HG03457 (cell line): Measurements from ENCODE around the gene ZNF486.
A peak's percentile ranks its signal among the peaks of the same experiment; 100 is the strongest.
"Not testable (repeated sequence)": the region's sequence is repeated elsewhere in the genome, so short reads cannot be mapped to it uniquely, and the experiment has no call there.

ENCODE experiments used
- ATAC-seq: cut with Tn5 transposase; IDR thresholded peaks from one replicate; pipeline ENCODE4 v1.9.1; 2021; ENCODE audit warnings: moderate number of reproducible peaks; ENCODE audit not compliant: unreplicated experiment

The ZNF486 gene

DNA sequence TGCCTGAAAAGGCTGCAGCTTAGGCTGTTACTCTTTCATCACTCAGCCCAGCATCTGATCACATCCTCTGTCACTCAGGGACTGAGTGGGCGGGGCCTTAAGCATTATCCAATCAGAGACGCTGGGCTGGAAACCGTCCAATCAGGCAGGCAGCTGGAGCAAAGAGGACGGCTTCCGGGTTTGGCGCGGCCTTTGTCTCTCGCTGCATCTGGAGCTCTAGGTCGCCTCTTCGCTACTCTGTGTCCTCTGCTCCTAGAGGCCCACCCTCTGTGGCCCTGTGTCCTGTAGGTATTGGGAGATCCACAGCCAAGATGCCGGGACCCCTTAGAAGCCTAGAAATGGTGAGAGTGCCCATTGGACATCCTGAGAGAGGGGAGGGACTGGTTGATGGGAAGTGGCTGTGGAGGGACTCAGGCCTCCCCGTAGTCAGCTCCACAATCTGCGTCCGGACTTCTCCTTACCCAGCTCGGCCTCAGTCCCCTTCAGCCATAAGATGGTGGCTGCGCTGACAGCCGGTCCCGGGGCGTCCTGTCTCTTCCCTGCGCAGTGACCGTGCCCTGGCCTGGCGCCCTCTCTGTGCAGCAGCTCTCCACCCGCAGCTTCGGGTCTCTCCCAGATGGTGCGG is at the start of gene ZNF486:
Gene ZNF486, plus strand, starts transcription at position 195 of the 625 bp plus-strand sequence. Its CDS starts 117 bp downstream, at position 312.
- ATAC-seq: peak; percentile 90

DNA sequence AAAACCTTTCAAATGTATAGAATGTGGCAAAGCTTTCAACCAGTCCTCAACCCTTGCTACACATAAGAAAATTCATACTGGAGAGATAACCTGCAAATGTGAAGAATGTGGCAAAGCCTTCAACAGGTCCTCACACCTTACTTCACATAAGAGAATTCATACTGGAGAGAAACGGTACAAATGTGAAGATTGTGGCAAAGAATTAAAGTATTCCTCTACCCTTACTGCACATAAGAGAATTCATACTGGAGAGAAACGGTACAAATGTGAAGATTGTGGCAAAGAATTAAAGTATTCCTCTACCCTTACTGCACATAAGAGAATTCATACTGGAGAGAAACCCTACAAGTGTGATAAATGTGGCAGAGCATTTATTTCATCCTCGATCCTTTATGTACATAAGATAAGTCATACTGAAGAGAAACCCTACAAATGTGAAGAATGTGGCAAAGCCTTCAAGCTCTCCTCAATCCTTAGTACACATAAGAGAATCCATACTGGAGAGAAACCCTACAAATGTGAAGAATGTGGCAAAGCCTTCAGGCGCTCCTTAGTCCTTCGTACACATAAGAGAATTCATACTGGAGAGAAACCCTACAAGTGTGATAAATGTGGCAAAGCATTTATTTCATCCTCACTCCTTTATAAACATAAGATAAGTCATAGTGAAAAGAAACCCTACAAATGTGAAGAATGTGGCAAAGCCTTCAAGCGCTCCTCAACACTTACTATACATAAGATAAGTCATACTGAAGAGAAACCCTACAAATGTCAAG is 48.8 kb upstream of the ZNF486 start:
- not testable (repeated sequence) for ATAC-seq

GRCh38 chr19:20124879-20125278 is 42.1 kb upstream of the ZNF486 start:
- ATAC-seq: no peak

GRCh38 chr19:20132933-20133332 is 34.1 kb upstream of the ZNF486 start:
- ATAC-seq: not testable (repeated sequence)

DNA sequence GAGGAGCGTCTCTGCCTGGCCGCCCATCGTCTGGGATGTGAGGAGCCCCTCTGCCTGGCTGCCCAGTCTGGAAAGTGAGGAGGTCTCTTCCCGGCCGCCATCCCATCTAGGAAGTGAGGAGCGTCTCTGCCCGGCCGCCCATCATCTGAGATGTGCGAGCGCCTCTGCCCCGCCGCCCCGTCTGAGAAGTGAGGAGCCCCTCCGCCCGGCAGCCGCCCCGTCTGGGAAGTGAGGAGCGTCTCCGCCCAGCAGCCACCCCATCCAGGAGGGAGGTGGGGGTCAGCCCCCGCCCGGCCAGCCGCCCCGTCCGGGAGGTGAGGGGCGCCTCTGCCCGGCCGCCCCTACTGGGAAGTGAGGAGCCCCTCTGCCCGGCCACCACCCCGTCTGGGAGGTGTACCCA is 29.3 kb upstream of the ZNF486 start:
- not testable (repeated sequence) for ATAC-seq

GRCh38 chr19:20151617-20152145 is 15.3 kb upstream of the ZNF486 start:
- no peak for ATAC-seq

DNA sequence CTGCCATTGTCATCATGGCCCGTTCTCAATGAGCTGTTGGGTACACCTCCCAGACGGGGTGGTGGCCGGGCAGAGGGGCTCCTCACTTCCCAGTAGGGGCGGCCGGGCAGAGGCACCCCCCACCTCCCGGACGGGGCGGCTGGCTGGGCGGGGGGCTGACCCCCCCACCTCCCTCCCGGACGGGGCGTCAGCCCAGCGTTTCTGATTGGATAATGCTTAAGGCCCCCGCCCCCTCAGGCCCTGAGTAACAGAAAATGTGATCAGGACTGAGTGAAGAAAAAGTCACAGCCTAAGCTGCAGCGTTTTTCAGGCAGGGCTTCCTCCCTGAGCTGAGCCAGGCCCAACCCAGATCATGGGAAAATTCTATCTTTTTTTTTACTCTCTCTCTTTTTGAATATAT is 14.5 kb upstream of the ZNF486 start:
- not testable (repeated sequence) for ATAC-seq

GRCh38 chr19:20153281-20153680 is 13.7 kb upstream of the ZNF486 start:
- ATAC-seq: no peak

DNA sequence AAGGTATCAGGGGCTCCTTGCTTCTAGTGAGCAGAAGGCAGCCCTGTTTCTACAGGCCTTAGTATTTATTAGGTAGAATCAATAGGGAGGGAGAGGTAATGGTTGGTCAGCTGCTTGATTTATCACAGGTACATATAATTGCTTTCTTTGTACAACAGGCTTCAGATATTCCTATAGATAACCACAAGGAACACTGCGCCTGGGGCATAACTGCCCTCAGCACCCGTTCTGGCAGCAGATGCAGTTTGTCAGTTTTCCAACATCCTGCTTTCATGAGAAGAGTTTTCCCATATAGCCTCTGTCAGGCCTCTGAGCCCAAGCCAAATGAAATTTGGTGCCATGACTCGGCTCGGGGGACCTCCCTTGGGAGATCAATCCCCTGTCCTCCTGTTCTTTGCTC is 12.4 kb upstream of the ZNF486 start:
- no peak for ATAC-seq

DNA sequence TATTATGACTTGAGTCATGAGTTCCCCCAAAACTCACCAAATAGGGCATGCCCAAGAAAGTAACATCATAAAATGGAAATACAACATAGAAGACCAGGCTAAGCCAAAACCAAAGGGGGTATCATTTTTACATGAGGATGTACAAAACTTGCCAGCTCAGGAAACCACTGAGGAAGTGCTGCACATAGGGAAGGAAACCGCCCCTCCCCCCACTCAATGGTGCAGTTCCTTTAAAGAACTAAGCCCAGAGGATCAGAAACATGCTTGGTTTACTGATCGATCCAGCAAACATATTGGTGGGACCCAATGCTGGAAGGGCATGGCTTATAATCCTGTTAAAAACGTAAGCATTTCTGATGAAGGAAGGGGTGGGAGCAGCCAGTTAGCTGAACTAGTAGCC is 4.2 kb upstream of the ZNF486 start:
- no peak for ATAC-seq

DNA sequence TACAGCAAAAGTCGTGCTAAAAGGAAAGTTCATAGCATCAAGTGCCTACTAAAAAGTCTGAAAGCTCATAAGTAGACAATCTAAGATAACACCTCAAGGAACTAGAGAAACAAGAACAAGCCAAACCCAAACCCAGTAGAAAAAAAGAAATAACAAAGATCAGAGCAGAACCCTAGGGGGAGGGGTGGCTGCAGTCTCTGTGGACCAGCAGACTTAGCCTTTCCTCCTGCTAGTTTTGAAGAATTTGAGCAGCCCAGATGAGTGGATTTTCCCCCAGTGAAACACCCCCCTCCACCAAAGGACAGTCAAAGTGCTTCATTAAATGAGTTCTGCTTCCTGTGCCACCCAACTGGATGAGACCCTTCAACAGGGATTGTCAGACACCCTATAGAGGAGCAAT is 2.6 kb upstream of the ZNF486 start:
- ATAC-seq: no peak

- no peak for ATAC-seq
Observed at GRCh38 chr19:20165971-20166592, 932 bp upstream of the ZNF486 start.

DNA sequence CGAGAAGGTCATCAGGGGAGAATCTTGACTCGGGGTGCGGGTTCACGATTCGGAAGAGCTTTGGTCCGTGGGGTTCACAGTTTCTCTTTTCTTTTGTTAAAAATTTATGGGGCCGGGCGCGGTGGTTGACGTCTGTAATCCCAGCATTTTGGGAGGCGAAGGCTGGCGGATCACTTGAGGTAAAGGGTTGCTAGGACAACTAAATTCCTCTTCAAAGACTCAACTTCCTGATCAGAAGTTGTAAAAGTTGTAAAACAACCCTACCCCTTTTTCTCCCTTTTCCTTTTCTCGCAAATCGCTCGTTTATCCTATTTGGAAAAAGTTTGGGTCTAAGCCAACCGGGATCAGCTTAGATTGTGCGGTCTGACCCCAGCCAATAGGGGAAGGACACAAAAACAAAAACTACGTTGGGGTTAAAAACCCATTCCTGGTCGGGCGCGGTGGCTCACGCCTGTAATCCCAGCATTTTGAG is 673 bp downstream of the ZNF486 start:
- no peak for ATAC-seq

DNA sequence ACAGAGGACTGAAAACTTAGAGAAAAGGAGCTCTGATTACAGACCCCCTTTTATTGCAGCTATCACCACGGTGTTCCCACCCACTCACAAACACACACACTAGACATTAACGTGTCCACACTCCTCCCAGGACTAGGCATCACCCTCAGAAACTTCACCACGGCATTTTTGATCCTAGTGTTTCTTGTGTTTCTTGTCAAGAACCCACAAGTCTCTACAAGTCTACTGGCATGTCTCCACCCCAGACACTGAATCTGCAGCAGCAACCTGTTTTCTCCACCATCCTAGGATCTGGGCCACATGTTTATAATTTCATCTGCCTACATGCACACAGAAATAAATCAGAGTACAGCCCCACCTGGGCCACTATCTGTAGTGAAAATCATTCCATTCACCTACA is 4.3 kb downstream of the ZNF486 start:
- ATAC-seq: no peak

DNA sequence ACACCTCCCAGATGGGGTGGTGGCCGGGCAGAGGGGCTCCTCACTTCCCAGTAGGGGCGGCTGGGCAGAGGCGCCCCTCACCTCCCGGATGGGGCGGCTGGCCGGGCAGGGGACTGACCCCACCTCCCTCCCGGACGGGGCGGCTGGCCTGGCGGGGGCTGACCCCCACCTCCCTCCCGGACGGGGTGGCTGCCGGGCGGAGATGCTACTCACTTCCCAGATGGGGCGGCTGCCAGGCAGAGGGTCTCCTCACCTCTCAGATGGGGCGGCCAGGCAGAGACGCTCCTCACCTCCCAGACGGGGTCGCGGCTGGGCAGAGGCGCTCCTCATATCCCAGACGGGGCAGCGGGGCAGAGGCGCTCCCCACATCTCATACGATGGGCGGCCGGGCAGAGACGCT is 8.8 kb downstream of the ZNF486 start:
- ATAC-seq: not testable (repeated sequence)

DNA sequence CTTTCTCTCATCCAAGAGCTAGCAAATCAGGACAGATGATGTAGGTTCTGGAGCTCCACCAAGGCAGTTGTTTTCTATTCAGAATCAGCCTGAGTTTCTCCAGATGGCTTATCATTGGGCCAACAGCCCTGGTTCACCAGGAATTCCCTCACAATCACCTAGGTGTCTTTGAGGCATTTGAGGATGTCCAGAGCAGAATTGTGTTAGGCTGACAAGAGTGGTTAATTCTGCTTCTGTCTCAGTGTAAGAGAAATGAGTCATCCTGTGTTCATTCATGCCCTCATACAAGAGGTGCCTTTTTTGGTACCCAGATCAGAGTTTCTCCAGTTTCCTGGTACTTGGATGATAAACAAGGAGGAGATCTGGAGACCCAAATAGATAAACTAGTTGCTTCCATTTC is 12.9 kb downstream of the ZNF486 start:
- not testable (repeated sequence) for ATAC-seq

- no peak for ATAC-seq
Observed at GRCh38 chr19:20182222-20182785, 15.3 kb downstream of the ZNF486 start.

DNA sequence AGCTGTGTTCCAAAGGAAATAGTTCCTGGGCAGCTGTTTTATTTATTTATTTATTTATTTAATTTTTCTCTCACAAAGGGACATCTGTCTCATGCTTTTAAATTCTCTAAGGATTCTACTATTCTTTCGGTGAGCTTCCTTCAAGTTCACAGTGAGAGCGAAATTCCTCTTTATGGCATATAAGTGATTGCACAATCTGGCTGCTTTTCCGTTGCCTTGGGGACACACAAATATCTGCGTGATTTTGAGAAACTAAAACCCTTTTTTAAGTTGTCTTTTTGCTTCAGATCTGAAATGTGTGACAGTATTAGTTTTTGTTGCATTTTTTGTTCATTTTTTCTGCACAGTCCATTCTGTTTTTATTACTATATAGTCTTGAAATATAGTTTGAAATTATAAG is 19.2 kb downstream of the ZNF486 start:
- ATAC-seq: no peak

GRCh38 chr19:20197747-20198146 is 30.7 kb downstream of the ZNF486 start:
- no peak for ATAC-seq

DNA sequence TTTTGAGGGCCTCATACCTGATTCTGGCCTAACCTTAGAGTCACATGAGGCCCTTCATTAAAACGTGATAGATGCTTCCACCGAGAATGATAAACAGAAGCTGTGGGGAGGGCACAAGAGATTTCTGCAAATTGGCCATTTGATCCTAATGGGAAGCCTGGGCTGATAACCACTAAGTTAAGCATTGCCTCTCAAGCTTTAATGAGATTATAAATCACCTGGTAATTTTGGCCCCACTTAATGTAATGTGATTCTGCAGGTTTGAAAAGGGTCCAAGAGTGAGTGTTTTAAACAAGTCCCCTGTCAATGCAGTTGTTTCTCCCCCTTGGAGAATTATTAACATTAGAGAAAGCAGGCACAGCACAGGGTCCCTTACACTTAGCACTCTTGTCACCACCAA is 42.0 kb downstream of the ZNF486 start:
- ATAC-seq: no peak

GRCh38 chr19:20214366-20214765 is 47.4 kb downstream of the ZNF486 start:
- not testable (repeated sequence) for ATAC-seq
